ENCODE measurements around the gene MED7.
A peak's percentile ranks its signal among the peaks of the same experiment; 100 is the strongest.

MED7 gene

DNA sequence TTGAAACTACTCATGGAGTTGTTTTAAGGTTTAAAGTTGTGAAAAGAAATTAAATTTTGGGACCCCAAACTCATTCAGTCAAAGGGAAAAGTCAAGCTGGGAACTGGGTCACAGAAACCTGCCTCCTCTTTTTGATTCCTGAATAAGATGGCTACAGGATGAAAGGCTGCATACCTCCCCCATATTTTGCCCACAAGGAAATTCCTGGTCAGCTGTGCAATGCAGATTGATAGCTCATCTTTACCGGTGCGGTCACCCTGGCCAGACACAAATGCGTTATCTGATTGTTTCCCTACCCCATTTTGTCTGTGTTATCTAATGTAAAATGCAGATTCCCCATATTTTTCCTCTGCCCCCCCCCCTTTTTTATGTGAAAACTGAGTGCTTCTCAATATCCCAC is 35.2 kb downstream of the MED7 start:
- DNase-seq (ENCODE audit: extremely low read depth in 1 of 2, low read depth in 1 of 2): no peak

DNA sequence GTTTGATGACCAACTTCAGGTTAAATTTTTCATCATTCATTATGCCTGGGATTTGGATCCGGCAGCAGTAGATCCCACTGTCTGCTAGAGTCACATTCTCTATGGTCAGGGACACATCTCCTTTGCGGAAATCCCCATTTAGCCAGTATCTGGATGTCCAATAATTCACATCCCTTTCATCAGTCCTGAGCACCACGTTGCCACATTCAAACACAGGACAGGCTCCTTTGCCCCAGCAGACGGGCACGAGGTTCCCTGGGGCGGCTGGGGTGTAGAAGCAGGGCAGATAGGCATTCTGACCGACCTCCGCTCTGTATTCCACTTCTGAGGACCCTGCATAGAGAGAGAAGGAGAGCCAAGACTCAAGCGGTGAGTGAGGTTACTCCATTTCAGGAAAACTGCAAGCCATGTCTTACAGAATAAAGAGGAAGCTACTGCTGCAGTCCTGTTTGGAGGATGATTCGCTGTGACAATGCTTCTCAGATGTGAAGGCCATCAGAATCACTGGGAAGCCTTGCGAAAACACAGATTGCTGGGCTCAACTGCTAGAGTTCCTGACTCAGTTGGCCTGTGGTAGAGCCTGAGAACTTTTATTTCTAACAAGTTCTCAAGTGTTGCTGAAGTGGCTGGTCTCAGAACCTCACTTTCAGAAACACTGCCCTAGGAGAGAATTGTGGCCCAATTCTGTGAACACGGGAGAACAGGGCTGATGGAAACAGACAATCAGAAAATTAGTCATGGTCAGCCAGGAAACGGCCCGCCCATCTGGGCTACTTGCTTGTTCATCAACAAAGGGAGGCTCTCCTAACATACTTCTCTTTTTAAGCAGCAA is 35.8 kb downstream of the MED7 start:
- DNase-seq (ENCODE audit: extremely low read depth in 1 of 2, low read depth in 1 of 2): peak in 1 of 2 donors; percentile 41

DNA sequence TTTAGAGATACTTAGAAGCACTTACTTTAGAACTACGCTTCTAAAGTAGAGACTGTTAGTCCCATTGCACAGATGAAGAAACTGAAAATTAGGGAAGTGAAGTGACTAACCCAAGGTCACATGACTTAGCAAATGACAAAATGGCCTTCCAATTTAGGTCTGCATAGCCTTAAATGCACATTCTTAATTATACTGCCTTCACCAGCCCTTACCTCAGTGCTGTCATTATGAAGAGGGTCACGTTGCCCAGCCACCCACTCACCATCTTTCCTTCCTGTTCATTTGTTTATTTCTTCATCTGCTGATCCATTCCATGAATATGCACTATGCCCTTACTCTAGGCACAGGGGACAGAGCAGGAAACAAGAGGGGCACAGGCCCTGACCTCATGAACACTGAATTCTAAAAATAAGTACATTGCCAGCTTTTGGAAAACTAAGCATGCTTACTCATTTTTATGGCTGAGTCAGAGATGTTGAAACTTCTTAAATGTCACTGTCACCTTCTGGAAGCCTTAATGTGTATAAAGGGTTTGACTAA is 42.5 kb downstream of the MED7 start:
- DNase-seq (ENCODE audit: extremely low read depth in 1 of 2, low read depth in 1 of 2): no peak

DNA sequence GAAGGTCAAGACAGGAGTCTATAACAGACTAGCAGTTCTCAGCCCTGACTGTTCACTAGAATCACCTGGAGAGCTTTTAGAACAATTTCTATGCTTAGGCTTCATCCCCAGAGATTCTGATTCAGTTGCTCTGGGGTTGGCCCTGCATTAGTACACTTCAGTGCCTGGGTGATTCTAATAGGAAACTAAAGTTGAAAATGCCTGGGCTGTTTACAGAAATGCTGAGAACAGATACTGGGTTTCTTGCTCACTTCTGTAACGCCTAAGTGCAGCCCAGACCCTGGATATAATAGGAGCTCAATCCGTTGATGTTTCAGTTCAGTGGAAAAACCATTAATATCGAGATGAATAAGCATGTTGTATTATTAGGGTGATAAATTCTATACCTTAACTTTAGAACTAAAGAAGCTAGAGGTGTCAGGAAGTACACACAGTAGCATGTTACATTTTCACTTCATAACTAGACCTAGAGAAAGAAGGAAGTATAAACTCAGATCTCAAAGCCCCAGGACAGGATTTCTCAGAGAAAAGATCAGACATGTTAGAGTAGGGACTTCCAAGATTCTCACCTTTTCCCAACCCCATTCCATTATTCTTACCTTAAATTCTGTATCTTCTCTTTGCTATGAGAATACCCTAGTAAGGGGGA is 54.2 kb downstream of the MED7 start:
- DNase-seq (ENCODE audit: extremely low read depth in 1 of 2, low read depth in 1 of 2): no peak
